DOHH2 (cell line): ENCODE measurements around the gene ATP6V1E1.

Experiments used
- H3F3A ChIP-seq: fragments of 200-600 bp; sonication (generic), shearing (Covaris generic); 2 replicates; pipeline ENCODE4 v1.6.0; 2016; ENCODE audit warnings: antibody characterized with exemption, mild to moderate bottlenecking; ENCODE audit not compliant: control insufficient read depth, insufficient read depth
- H3K27ac ChIP-seq: fragments of 200-600 bp; sonication (generic); 2 replicates; pipeline ENCODE4 v1.5.1; 2014; ENCODE audit warnings: low read depth, mild to moderate bottlenecking, low read length, moderate library complexity
- H3K27me3 ChIP-seq: fragments of 200-600 bp; sonication (generic); 2 replicates; pipeline ENCODE4 v1.6.1; 2014; ENCODE audit warnings: mild to moderate bottlenecking, low read length, mixed read lengths; ENCODE audit not compliant: control insufficient read depth
- H3K36me3 ChIP-seq: fragments of 200-600 bp; sonication (generic); 2 replicates; pipeline ENCODE4 v1.6.1; 2014; ENCODE audit warnings: mild to moderate bottlenecking, low read length, moderate library complexity, mixed read lengths; ENCODE audit not compliant: control insufficient read depth
- H3K4me1 ChIP-seq: fragments of 200-600 bp; sonication (generic); 2 replicates; pipeline ENCODE4 v1.6.1; 2014; ENCODE audit warnings: mild to moderate bottlenecking, low read length, mixed read lengths; ENCODE audit not compliant: control insufficient read depth
- H3K4me2 ChIP-seq: fragments of 200-600 bp; sonication (generic); 2 replicates; pipeline ENCODE4 v1.6.0; 2014; ENCODE audit warnings: mild to moderate bottlenecking, low read length, moderate library complexity
- H3K4me3 ChIP-seq: fragments of 200-600 bp; sonication (generic); 2 replicates; pipeline ENCODE4 v1.5.1; 2014; ENCODE audit warnings: mild to moderate bottlenecking, low read length, mixed read lengths
- H3K79me2 ChIP-seq: fragments of 200-600 bp; sonication (generic); 2 replicates; pipeline ENCODE4 v1.6.1; 2014; ENCODE audit warnings: mild to moderate bottlenecking, low read length, mixed read lengths; ENCODE audit not compliant: control insufficient read depth
- H3K9me2 ChIP-seq: fragments of 200-600 bp; sonication (generic); replicated peaks from 2 replicates; pipeline ENCODE4 v1.6.1; 2014; ENCODE audit warnings: mild to moderate bottlenecking, low read length, mixed read lengths; ENCODE audit not compliant: control insufficient read depth
- H3K9me3 ChIP-seq: fragments of 200-600 bp; sonication (generic); 2 replicates; pipeline ENCODE4 v1.6.1; 2014; ENCODE audit warnings: antibody characterized with exemption, low read length, mixed read lengths; ENCODE audit not compliant: control insufficient read depth, insufficient read depth
- H4K20me1 ChIP-seq: fragments of 200-600 bp; sonication (generic); 2 replicates; pipeline ENCODE4 v1.6.0; 2014; ENCODE audit warnings: low read depth, mild to moderate bottlenecking, antibody characterized with exemption, low read length, moderate library complexity; ENCODE audit not compliant: control insufficient read depth, insufficient read depth
- EZH2phosphoT487 ChIP-seq: fragments of 200-600 bp; sonication (generic); IDR thresholded peaks from 2 replicates; pipeline ENCODE4 v1.6.1; 2017; ENCODE audit warnings: borderline replicate concordance, mild to moderate bottlenecking, antibody characterized with exemption, low read length, moderate library complexity, mixed read lengths
- TF ChIP-seq, protein P1 (sequence below): fragments of 200-600 bp; sonication (generic); IDR thresholded peaks from one replicate; pipeline ENCODE4 v1.5.1; 2014; ENCODE audit warnings: antibody characterized with exemption, mild to moderate bottlenecking, low read depth, low read length; ENCODE audit not compliant: poor library complexity, severe bottlenecking

The ATP6V1E1 gene

DNA sequence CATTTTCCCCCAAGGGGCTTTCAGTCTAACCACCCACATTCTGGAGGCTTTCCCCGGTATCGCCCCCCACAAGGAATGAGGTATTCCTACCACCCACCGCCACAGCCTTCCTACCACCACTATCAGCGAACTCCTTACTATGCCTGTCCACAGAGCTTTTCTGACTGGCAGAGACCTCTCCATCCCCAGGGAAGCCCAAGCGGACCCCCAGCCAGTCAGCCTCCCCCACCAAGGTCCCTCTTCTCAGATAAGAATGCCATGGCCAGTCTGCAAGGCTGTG lies 79.9 kb downstream of the ATP6V1E1 start:
- no peaks in the 10 kb centered on the region for H3K9me3 ChIP-seq
- TF ChIP-seq EZH2phosphoT487: no peak
- TF ChIP-seq, protein P1, sequence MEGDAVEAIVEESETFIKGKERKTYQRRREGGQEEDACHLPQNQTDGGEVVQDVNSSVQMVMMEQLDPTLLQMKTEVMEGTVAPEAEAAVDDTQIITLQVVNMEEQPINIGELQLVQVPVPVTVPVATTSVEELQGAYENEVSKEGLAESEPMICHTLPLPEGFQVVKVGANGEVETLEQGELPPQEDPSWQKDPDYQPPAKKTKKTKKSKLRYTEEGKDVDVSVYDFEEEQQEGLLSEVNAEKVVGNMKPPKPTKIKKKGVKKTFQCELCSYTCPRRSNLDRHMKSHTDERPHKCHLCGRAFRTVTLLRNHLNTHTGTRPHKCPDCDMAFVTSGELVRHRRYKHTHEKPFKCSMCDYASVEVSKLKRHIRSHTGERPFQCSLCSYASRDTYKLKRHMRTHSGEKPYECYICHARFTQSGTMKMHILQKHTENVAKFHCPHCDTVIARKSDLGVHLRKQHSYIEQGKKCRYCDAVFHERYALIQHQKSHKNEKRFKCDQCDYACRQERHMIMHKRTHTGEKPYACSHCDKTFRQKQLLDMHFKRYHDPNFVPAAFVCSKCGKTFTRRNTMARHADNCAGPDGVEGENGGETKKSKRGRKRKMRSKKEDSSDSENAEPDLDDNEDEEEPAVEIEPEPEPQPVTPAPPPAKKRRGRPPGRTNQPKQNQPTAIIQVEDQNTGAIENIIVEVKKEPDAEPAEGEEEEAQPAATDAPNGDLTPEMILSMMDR: no peak
- H3K9me2 ChIP-seq: no peaks in the 10 kb centered on the region
- H3K36me3 ChIP-seq: peaks cover 38% of the 10 kb centered on the region
- no peak overlapping the region for H3K4me2 ChIP-seq
- no peak overlapping the region for H3K27ac ChIP-seq
- no peaks in the 10 kb centered on the region for H3K27me3 ChIP-seq
- H3K4me3 ChIP-seq: no peak overlapping the region
- H3K79me2 ChIP-seq: no peaks in the 10 kb centered on the region
- no peaks in the 10 kb centered on the region for H4K20me1 ChIP-seq
- H3F3A ChIP-seq: no peaks in the 10 kb centered on the region
- H3K4me1 ChIP-seq: no peaks in the 10 kb centered on the region

DNA sequence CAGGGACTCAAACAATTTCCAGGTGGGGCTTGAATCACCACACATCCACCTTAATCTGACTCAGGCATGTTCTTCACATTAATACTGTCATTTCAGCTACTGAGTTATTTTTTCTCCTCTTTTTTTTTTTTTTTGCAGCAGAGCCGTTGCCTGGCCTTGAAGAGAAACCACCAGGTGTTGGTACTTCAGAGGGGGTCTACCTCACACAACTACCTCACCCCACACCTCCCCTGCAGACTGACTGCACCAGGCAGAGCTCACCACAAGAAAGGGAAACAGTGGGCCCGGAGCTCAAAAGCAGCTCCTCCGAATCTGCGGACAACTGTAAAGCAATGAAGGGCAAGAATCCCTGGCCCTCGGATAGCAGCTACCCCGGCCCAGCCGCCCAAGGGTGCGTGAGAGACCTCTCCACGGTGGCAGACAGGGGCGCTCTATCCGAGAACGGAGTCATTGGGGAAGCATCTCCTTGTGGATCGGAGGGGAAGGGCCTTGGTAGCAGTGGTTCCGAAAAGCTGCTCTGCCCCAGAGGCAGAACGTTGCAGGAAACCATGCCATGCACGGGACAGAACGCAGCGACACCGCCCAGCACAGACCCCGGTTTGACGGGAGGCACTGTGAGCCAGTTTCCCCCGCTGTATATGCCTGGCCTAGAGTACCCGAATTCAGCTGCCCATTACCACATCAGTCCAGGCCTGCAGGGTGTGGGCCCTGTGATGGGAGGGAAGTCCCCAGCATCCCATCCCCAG lies 80.4 kb downstream of the ATP6V1E1 start:
- TF ChIP-seq, protein P1: no peak
- TF ChIP-seq EZH2phosphoT487: no peak

DNA sequence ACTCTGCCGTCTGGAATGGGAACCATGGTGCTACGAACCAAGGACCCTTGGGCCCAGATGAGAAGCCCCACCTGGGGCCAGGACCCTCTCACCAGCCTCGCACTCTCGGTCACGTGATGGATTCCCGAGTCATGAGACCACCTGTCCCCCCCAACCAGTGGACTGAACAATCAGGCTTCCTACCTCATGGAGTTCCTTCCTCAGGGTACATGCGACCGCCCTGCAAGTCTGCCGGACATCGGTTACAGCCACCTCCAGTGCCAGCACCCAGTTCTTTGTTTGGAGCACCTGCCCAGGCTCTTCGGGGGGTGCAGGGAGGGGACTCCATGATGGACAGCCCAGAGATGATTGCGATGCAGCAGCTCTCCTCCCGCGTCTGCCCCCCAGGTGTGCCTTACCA lies 86.1 kb downstream of the ATP6V1E1 start:
- no peak overlapping the region for H3K4me2 ChIP-seq
- H3K36me3 ChIP-seq: peaks cover 26% of the 10 kb centered on the region

More for the DNA sequence above, 80.4 kb downstream of the ATP6V1E1 start:
- H3F3A ChIP-seq: no peaks in the 10 kb centered on the region
- H3K9me3 ChIP-seq: no peaks in the 10 kb centered on the region
- H3K79me2 ChIP-seq: no peaks in the 10 kb centered on the region
- no peak overlapping the region for H3K27ac ChIP-seq
- no peak overlapping the region for H3K4me3 ChIP-seq
- no peak overlapping the region for H3K4me2 ChIP-seq
- no peaks in the 10 kb centered on the region for H3K27me3 ChIP-seq
- H3K9me2 ChIP-seq: no peaks in the 10 kb centered on the region
- H3K4me1 ChIP-seq: no peaks in the 10 kb centered on the region
- peaks cover 34% of the 10 kb centered on the region for H3K36me3 ChIP-seq
- no peaks in the 10 kb centered on the region for H4K20me1 ChIP-seq

More for the DNA sequence above, 86.1 kb downstream of the ATP6V1E1 start:
- TF ChIP-seq, protein P1: no peak
- TF ChIP-seq EZH2phosphoT487: no peak
- Histone ChIP-seq H3F3A (no peaks in the 10 kb centered on the region), H3K9me3 (no peaks in the 10 kb centered on the region), H3K79me2 (no peaks in the 10 kb centered on the region), H4K20me1 (no peaks in the 10 kb centered on the region), H3K27me3 (no peaks in the 10 kb centered on the region), H3K4me3 (no peak overlapping the region), H3K4me1 (peaks cover 4% of the 10 kb centered on the region; the same call in 1 of the 2 replicates), H3K27ac (no peak overlapping the region), H3K9me2 (no peaks in the 10 kb centered on the region)
